HG03439 (cell line): Measurements from ENCODE around the gene ATP1A3.
"Not testable (repeated sequence)": the region's sequence is repeated elsewhere in the genome, so short reads cannot be mapped to it uniquely, and the experiment has no call there.

Experiments
- ATAC-seq: cut with Tn5 transposase; IDR thresholded peaks from one replicate; pipeline ENCODE4 v1.9.1; 2021; ENCODE audit warnings: mild to moderate bottlenecking, moderate library complexity; ENCODE audit not compliant: unreplicated experiment

The ATP1A3 gene

DNA sequence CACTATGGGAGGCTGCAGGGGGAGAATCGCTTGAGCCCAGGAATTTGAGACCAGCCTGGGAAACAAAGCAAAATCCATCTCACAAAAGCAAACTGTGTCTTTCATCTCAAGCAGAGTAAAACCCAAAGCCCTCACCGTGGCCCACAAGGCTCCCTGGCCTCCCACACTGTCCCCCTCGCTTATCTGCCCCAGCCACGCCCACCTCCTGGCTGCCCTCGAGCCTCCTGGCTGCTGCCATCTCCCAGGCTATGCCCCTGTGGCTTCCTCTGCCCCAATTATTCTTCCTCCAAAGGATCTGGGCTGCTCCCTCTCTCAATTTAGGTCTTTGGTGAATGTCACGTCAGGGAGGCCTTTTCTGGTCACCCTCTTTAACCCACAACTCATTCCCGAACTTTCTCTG lies 38.5 kb downstream of the ATP1A3 start:
- no peak for ATAC-seq

DNA sequence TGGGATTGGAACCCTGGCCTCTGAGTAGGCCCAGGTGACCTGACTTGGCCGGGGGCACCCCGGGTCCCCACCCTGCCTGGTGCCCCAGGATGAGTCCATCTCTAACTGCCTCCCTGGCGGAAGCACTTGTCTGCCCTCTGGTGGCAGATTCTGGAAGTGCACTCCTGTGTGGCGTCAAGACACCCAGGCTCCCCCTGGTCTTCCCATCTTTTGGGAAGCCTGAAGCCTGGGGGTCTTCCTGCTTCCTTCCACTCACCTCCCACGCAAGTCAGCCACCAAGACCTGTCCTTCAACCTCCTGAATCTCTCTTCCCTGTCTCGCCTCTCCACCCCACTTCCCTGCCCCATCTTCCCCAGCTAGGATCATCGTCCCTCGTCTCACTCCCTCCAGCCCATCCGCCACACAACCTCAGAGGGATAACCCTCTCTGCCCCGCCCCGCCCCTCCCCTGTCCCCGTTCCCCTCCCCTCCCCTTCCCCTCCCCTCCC lies 42.3 kb downstream of the ATP1A3 start:
- no peak for ATAC-seq

DNA sequence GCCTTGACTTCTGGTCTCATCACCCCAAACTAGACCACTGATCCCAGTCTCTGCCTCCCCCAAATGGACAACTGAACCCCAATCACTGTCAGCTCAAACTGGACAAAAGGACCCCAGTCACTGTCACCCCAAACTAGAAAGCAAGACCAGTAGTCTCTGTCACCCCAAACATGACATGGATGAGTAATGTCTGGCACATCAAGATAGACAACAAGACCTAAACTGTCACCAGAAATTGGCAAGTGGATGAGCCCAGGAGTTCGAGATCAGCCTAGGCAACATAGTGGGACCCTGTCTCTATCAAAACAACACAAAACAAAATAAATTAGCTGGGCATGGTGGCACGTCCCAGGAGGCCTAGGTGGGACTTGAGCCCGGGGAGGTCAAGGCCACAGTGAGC lies 46.9 kb downstream of the ATP1A3 start:
- no peak for ATAC-seq

DNA sequence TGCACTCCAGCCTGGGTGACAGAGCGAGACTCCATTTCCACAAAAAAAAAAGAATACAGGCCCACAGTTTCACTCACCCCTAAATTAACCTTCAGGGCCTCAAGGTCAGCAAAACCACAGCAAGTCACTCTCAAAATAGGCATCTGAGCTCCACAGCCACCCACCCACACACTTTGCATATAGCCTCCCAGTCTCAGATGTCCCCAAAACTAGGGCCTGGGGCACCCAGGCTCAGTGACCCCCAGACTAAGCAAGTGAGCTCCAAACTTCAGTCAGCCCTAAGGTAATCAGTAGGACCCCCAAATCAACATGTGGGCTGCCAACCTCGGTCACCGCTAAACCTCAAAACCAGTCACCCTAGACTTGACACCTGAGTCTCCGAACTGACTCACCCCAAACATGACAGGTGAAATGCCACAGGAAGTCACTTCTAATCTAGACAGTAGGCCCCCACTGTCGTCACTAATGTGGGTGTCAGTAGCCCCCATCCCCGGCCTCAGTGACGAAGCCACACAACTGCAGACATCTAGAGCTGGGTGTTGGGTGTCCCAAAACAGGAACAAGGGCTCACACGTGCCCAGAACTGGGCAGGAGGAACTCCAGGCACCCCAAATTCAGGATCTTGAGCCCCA lies 48.8 kb downstream of the ATP1A3 start:
- peak; percentile 82 for ATAC-seq

DNA sequence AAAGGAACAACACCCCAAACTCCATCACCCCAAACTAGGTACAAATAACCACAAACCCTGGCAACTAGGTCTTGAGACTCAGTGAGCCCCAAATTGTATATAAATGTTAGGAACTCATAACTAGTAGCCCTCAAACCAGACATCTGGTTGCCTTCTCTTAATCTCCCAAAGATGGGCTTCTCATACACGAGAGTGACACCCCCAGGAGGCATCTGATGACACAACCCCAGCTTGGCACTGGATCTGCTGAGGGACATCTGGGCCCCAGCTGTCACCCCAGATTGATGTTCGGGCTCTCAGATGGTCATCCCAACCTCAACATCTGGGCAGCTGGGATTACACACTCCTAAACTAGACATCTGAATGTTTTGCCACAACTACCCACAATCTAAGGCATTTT lies 49.7 kb downstream of the ATP1A3 start:
- ATAC-seq, result no peak

DNA sequence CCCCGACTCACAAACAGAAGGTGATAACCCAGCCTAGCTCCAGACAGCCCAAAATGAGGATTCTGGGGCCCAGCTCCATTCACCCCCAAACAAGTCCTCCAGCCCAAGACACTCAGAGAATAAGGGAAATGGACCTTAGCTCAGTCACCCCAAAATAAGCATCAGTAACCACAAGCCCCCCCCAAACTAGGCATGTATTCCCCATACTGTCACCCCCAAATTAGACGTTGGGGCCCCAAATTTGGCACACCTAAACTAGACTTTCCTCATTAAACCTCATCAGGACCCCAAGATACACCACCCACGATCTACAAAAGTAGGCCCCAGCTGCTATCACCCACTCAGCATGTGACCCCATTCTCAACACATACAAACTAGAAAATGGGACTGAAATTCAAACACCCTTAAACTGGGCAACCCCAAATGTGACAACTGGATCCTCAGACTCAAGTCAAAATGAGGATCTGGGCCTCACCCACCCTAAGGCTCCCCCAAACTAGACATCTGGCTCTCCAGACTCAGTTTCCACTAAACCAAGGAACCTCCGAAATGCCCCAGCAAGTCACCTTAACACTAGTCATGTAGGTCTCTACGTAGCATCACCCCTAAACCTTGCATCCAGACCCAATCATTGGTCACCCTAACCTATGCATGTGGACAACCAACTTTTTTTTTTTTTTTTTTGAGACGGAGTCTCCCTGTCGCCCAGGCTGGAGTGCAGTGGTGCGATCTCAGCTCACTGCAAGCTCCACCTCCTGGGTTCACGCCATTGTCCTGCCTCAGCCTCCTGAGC lies 52.4 kb downstream of the ATP1A3 start:
- no peak for ATAC-seq

DNA sequence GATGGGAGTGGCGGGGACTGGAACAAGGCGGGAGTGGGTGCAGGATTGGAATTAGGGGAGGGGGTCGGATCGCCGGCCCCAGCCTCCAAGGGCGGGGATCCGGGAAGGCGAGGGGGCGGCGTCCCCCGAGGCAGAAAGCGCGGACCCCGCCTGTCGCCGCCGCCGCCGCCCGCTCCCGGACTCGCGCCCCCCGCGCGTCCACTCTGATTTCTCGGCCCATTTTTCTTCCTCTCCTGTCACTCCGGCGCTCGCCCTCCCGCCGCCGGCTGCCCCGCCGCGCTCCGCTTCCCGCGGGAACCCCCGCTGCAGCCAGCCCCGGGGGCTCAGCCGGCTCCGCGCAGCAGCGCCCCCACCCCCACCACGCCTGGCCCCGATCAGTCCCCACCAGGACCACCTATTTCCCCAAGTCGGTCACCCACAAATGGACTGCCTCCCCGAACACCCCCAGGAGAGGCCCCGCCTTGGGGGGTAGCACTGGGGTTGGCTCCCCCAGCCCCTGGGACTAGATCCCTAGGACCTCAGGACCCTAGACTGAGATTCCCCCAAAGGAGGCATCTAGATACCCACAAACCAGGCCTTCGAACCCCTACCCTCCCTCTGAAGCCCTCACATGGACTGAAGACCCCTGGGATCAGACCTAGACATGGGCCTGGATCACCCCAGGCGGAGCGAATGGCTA lies 53.2 kb downstream of the ATP1A3 start:
- ATAC-seq, result no peak

DNA sequence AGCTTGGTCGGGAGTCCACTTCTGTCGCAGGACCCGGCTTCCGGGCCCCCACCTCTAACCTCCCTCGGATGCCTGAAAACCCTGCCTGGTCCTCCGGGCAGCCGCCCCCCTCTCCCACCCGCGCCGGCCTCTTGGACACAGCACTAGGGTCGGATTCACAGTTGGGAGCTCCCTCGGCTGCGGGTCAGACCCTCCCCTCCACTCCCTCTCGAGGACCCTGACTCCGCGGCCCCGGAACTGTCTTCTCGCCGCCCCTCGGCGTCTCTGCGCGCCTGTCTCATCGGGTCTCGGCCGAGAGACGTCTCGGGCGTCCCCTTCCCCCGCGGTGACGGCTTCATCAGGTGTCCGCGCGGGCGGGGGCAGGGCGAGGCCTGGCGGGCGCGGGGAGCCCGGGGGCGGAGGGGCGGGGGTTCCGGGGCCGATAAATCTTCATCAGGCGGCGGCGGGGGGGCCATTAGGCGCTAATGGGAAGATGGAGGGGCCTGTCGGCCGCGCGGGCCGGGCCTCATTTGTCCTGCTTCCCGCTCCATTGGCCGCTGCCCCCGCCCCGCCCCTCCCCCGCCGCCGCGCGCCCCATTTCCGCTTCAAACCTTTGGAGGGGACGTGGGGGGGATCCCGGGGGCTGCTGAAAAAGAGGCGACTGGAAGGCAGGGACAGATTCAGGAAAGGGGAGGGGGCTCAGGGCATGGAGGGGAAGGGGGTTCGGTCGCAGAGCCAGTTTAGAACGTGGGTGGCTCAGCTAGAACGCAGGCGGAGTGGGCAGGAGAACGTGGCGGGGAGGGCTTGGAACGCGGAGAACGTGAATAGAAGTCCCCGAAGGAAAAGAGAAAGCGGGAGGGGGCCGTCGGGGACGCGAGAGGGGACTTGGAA lies 53.9 kb downstream of the ATP1A3 start:
- ATAC-seq, result no peak

DNA sequence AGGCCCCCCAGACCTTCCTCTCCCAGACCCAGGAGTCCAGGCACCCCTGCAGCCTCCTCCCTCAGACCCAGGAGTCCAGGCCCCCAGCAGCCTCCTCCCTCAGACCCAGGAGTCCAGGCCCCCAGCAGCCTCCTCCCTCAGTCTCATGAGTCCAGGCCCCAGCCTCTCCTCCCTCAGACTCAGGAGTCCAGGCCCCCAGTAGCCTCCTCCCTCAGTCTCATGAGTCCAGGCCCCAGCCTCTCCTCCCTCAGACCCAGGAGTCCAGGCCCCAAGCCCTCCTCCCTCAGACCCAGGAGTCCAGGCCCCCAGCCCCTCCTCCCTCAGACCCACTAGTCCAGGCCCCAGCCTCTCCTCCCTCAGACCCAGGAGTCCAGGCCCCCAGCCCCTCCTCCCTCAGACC lies 54.8 kb downstream of the ATP1A3 start:
- ATAC-seq, result not testable (repeated sequence)

DNA sequence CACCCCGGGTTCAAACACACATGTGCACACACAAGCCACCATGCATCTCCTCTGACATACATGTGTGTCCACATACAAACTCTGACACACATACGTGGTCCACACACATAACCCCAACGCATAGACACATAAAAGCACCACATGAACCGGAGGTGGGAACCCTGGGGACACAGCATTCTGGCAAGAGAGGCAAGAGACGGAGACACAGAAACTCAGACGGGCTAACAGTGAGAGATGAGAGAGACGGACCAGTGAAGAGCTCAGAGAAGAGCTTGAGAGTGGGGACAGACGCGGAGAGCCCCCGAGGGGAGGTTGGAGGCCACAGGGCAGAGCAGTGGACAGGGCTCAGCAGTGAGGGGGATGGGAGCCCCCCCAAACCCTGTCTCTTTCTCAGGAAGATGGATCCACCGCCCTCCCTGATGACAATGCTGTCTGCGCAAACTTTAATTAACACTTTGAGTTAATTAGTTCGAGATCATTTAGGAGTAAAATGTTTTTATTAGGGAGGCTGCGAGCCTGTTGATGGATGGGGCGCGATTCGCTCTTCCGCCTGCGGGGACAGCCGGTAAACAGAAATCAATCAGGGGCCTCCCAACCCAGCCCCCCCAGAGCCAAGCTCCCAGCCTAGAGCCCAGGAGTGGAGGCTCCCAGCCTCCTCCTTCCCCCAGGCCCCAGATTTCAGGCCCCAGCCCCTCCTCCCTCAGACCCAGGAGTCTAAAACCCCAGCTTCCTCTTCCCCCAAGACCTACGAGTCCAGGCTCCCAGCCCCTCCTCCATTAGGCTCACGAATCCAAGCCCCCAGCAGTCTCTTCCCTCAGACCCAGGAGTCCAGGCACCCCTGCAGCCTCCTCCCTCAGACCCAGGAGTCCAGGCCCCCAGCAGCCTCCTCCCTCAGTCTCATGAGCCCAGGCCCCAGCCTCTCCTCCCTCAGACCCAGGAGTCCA lies 56.2 kb downstream of the ATP1A3 start:
- ATAC-seq, result no peak

DNA sequence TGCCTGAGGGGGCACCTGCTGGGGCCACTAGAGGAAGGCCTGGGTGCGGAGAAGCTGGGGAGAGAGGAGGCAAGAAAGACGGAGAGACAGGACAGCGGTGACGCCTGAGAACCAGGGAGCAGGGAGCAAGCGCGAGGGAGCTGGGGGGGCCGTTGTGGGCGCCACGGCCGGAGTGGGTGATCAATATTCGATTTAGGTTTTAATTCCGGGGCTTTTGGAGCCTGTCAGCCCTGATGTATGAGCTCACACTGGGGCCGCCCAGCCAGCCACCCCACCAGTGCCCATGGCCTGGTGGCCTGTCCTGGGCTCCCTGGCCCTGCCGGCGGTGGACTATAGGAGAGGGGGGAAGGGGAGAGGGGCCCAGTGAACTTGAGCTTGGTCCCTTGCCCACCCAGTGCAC lies 57.1 kb downstream of the ATP1A3 start:
- no peak for ATAC-seq

DNA sequence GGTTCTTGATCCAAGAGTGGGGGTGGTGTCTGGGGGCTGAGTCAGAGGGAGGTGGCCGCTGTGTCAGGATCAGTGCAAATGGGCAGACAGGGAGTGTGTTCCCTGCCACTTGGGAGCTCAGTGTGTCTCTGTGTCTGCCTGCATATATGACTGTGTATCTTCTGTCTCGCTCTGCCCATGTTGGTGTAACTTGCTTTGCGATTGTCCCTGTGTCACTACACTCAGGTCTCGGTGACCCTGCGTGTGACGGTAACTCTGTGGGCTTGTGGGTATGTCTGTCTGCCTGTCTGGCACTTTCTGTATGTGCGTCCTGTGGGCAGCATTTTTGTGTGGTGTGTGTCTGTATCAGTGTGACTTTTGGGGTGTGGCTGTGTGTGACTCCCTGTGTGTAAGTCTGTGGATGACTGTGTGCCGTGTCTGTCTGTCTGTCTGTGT lies 57.6 kb downstream of the ATP1A3 start:
- no peak for ATAC-seq

DNA sequence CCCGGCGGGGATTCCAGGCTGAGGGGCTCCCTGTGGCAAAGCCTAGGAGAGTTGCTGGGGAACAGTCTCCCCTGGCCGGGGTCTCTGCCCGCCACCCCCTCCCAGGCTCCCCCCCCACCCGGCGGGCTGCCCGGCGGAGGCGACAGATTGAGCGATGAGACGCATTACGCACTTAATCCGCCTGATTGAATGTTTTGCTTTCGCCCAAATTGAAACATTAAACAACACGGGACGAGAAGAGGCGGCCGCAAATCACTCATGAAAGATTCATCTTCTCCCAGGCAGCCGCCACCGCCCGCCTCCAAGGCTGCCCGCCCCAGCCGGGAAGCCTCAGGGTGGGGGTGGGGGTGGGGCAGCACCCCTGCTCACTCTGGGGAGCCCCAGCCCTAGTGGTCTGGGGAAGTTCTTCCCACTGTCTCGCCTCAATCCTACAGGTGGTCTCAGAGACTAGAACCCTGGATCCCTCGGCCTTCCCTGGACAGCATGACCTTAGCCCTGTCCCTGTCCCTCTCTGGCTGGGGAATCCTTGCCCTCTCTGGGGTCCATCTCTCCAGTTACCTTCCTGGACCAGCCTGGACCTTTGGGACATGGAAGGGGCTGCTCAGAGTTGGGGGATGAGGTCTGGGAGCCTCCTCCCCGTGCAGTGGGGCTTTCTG lies 58.1 kb downstream of the ATP1A3 start:
- ATAC-seq, result no peak

DNA sequence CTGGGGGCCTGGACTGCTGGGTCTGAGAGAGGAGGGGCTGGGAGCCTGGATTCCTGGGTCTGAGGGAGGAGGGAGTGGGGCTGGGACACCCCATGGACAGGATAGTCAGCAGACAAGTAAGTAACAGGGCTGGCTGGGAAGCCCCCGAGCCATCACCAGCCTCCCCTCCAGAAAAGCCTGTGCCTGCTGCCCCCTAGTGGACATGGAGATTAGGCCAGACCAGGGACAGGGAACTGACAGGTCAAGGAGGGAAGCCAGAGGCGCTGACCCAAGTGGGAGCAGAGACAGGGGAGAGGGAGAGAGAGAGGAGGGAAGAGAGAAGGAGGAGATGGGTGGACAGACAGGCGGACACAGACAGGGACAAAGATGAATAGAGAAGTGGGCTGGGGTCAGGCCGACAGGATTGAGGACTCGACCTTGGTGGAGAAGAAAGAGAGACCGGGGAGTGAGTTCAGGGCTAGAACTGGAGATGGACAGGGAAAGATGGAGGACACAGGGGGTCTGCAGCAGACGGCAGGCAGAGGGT lies 59.1 kb downstream of the ATP1A3 start:
- no peak for ATAC-seq

DNA sequence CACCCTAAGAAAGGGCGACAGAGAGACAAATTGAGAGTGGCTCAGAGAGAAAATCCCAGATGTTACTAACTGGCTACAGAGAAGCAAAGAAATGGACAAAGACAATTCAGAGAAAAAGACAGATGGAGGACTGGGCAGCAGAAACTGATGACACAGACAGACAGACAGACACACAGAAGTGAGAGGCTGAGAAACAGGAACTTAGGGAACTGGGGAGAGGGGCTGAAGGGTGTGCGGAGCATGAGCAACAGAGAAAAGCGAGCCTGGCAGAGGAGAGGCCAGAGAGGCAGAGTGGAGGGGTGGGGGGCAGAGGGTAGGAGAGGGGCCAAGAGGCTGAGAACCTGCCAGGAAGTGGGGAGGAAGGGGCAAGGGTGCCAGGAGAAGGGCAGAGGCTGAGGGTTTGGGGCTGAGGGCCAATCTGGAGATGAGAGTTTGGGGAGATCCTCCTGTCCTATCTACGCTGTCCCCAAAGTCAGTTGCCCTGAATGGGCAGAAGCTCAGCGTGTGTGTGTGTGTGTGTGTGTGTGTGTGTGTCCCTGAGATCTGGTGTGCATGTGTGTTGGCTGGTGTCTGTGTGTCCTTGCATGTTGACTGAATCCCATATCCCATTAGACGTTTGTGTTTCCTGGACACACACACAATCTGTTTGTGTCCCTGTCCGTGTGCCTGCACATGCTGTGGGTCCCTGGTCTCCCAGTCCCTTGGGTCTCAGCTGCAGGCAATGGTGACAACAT lies 60.2 kb downstream of the ATP1A3 start:
- ATAC-seq, result no peak

DNA sequence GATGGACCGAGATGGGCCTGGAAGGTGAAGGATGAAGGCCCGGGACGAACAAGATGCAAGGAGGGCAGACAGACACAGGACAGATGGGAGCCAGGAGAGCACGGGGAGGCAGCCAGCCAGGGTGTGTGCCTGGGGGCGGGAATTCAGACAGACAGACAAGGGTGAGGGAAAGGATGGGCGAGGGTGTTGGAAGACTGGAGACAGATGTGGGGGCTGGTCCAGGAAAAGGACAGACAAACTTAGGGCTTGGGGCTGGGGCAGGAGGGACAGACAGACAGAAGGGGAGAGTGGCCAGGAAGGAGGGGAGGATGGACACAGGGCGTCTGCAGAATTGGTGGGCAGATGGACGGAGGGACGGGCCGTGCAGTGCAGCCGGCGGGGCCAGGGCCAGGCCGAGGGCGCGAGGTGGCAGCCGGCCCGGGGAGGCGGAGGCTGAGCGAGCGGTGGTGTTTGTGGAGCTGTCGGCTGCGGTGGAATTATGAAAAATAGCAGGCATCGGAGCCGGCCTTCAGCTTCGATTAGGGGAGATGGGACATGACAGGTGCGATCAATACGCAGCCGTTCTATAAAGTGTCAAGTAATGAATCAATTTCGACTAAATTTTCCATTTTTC lies 61.2 kb downstream of the ATP1A3 start:
- no peak for ATAC-seq

DNA sequence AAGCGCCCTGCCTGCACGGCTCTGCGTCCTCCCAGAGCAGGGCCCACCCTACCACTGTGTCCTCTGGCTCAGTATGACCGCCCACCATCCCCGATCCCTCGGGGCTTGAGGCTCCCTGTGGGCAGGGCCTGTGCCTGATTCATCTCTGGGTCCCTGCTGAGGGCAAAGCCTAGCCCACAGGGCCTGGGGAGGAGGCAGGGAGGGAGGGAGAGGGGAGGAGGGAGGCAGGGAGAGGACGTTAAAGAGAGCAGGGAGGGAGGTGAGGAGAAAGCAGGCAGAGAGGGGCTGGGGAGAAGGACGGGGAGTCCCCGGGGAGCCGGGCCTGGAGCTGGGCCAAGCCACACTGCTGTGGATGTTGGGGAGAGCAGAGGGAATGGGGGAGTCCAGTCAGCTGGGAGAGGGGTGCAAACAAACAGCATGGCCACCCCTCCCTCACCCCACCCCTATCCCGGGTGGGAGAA lies 61.7 kb downstream of the ATP1A3 start:
- ATAC-seq, result no peak
